ENCODE data around the gene PCNX1.
"Not testable (repeated sequence)": the region's sequence is repeated elsewhere in the genome, so short reads cannot be mapped to it uniquely, and the experiment has no call there.

PCNX1 gene

DNA sequence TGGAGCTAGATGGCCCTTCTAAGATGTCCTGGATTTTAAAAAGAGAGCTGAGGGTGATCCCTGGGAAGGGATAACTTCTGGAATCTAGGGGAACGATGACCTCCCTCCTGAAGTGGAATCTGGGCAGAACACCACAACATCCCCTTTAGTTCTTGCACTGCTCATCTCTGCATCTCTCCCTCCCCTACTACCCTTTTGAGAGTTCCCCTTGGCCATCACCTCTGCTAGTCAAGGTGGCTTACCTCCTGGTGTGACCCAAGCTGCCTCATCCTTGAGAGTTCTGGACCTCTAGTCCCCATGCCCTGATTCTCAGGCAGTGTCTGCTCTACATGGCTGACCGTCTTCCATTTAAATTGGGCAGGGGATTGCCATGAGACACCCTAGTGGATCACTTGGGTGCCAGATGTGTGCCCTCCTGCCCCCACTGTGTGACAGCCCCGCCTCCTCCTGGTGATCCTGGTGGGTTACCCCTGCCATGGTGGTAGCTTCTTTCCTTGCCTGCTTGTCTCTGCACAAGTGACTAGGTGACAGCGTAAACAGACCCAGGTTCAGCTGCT, 216.4 kb downstream of the PCNX1 start:
- no peak for DNase-seq (ENCODE audit: low read depth in 2 of 2)

DNA sequence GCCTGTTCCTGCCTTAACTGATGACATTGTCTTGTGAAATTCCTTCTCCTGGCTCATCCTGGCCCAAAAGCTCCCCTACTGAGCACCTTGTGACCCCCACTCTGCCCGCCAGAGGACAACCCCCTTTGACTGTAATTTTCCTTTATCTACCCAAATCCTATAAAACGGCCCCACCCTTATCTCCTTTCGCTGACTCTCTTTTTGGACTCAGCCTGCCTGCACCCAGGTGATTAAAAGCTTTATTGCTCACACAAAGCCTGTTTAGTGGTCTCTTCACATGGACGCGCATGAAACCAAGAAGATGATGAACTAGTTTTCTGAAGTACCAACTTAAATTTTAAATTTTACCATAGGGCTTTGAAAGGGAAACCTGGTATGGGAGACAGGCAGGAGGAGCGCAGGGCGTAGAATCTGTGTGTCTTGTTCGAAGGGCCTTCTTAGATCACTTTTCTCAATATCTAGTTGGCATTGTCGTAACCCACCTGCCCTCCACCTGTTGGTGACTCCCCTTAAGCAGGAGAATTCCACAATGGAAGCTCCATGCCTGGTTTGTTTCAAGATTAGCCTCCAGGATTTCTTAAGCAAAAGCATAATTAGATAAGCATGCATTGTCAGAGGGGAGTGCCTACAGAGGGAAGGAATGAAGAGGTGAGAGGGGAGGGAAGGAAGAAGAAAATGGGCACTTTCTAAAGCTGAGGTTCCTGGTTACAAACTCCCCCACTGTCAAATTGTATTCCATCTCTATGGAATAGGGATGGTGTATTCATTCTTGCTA, 222.6 kb downstream of the PCNX1 start:
- not testable (repeated sequence) for DNase-seq (ENCODE audit: low read depth in 2 of 2)

DNA sequence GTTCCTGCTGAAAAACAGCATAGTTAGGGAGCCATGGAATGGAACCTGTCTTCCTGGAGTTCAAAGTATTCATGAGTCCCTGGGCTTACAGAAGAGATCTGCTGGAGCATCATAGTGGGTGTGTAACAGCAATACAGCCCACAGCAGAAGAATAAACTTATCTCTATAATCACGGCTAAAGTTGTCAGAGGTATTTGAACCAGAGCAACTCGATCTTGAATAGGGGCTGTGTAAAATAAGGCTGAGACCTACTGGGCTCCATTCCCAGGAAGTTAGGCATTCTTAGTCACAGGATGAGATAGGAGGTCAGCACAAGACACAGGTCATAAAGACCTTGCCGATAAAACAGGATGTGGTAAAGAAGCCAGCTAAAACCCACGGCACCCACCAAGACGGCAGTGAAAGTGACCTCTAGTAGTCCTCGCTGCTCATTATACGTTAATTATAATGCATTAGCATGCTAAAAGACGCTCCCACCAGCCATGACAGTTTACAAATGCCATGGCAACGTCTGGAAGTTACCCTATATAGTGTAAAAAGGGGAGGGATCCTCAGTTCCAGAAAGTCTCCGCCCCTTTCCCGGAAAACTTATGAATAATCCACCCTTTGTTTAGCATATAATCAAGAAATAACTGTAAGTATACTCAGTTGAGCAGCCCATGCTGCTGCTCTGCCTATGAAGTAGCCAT, 223.4 kb downstream of the PCNX1 start:
- DNase-seq (ENCODE audit: low read depth in 2 of 2): no peak

DNA sequence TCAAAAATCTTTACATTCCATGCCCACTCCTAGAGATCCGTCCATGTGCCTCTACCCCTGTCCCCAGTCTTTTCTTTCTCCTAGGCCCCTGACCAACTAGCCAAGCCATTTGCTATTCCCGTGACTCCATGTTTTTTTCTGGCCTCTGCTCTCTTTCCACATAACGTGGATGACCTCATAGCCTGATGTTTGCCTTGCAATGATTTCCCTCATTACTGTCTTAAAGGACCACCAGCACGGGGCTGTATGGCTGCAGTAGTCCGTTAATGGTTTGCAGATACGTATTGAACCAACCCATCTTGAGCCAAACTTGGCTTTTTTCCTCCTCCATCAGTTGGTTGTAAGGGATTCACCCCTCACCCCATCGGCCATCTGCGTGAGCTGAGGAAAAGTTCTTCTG, 226.0 kb downstream of the PCNX1 start:
- no peak for DNase-seq (ENCODE audit: low read depth in 2 of 2)

DNA sequence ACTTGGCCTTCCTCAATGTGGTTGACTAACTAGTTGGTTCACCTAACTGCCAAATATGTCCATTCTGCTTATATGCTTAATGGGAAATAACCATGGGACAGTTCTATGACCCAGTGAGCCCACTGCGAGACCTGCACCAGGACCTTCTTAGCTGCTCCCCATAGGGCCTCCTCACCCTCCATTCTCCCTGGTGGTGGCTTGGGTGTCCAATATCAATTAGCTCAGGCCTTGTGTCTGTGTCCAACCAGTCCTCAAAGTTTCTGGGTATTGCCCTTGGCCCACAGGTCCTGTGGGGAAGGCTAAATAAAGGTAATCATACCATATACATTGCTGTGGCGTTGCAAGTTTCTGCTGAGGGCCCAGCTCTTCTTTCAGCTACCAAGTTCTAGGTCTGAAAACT, 228.2 kb downstream of the PCNX1 start:
- DNase-seq (ENCODE audit: low read depth in 2 of 2): no peak

DNA sequence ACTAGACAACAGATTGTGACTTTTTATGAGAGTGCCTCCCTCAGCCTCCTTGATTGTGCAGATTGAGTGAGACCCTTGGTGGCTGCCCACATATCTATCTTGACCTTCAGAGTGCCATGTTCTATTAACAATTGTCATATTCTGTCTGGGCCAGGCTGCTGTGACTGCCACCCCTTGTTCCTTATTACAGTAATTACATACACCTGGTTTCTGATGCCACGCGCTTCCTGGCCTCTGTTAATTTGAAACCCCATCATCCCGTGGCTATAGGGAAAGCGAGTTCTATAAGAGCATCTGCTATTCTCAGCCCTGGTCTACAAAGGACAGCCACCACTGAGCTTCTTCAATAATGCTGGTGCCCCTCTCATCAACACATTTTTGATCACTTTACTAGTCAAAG, 228.7 kb downstream of the PCNX1 start:
- no peak for DNase-seq (ENCODE audit: low read depth in 2 of 2)

DNA sequence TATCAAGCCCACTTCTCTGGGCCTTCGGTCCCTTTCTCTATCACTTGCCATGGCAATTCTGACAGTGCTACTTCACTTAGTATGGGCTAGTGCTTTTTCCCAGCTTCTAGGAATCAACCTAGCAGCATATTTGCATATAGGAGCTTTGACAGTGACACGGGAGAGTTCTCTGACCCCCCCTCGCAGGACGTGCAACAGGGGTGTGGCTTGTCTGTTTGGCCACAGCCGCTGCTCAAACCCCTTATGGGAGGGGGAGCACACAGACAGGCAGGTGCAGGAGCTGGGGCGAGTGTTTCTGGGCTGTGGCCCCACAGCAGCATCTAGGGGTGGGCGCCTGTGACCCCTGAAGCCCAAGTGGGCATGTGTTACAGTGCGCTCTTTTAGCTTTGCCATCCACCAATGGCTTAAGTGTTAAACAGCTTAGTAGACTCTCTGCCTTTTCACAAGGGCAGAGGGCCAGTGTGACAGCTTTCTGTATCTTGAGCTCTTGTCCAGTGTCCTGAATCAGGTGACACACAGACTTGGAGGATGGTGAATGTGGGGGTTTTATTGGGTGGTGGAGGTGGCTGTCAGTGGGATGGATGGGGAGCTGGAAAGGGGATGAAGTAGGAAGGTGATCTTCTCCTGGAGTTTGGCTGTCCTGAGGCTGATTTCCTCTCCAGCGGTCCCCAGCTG, 229.3 kb downstream of the PCNX1 start:
- DNase-seq (ENCODE audit: low read depth in 2 of 2): no peak

DNA sequence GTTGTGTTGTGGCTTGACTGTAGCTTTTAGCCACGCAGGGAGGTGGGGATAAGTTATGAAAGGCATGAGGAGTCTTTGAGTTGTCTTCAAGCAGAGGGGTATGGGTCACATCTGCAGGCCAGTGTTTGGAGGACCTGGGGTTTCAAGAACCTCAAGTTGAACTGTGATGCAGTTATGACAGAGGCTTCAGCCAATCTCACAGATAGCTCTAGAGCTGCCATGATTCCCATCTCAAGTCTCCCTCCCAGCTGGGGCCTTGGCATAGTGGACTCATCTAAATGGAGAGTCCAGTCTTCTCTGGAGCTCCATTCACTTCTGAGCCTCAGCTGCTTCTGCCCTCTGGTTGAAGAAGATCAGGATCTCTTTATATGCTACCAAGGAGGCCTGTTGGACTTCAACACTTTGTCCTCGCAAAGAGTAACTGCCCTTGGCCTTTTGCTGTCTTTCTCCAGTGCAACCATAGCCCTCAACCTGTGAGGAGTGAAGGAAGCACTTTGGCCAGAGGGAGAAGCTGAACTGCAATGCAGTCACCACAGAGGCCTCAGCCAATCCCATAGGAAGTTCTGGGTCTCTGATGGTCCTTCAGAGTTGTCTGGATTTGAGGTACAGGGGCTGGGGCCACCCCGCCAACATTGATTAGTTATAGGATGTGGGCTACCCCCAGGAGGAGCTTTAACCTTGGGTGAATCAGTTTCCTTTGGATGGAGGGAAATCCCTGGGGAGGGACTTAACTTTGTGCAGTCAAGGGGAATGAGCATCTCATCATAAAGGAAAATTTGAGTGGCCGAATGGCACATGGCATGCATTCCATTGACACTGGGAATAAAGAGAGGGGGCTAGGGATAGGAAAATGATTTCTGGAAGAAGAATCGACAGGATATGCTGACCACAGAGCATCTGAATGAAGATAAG, 230.5 kb downstream of the PCNX1 start:
- DNase-seq (ENCODE audit: low read depth in 2 of 2): no peak

DNA sequence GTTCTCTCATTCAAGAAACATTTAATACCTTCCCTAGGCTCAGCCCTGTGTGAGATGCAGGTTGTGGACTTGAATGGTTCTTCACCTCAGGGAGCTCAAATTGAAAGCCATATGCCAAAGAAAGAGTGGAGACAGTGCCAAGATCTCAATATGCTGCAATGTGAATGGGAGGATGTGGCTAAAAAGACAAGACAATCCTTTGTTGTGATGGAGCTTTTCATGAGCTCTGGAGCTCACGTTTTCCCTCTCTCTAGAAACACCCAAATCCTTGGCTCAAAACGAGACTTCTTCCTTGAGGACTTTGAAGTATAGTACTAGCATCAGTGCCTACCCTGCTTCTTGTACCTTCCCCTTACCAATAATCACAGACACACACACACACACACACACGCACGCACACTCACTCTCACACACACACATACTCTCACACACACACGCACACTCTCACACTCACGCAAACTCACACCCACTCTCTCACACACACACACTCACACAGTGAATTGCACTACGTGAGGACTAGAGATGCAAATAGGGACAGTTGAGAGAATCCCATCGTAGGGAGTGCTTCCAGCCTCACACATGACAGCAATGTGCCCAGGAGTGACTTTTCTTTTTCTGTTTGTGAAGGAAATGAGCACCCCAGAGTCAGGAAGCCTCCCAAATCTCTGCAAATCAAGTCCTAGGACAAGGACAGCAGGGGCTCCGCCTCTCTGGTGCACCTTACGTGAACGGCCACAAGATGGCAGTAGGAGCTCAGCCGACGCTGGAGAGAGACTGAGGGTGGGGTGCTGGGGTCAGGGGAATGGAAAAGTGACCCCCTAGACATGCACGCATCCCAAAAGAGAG, 231.4 kb downstream of the PCNX1 start:
- DNase-seq (ENCODE audit: low read depth in 2 of 2): peak in 1 of 2 donors; percentile 14

DNA sequence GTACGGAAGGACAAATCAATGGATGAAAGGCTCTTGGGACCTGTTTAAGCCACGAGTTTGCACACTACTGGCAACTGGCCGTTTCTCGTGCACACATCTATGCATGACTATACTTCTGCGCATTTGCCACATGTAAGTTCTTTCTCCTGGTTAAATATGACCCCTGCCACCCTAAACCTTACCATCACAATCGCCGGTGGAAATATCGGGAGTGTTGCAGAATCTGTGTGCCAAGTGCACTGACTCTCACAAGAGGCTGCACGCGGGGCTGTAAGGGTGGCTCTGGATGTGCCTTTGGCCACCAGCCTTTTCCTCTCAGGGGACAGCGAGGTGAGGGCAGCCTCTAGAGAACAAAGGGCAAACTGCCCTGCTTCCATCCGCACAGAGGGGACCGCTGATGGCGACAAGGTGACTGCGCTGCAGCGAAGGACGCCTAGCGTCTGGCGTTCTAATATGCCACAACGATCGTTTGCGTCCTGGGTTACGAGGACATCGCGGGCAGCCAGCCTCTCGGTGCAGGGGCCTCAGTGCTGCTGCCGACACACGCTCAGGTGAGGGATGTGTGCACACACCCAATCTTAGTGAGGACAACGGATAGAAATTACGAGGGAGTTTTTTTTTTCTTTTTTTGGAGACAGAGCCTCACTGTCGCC, 232.2 kb downstream of the PCNX1 start:
- no peak for DNase-seq (ENCODE audit: low read depth in 2 of 2)

DNA sequence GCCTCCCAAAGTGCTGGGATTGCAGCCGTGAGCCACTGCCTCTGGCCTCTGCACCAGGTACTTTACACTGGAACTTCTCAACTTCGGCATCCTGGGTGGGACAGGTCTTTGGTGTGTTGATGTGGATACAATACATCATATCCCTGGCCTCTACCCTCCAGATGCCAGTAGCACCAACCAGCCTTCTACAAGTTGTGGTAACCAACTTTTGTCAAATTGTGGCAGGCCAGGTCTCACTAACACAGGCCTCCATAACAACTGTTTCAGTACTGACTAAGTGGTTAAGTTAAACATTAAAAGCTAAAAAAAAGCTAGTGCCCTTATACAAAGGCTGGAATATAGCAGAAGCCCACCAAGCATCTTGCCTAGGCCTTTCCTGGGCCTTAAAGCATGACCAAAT, 232.9 kb downstream of the PCNX1 start:
- DNase-seq (ENCODE audit: low read depth in 2 of 2): no peak

DNA sequence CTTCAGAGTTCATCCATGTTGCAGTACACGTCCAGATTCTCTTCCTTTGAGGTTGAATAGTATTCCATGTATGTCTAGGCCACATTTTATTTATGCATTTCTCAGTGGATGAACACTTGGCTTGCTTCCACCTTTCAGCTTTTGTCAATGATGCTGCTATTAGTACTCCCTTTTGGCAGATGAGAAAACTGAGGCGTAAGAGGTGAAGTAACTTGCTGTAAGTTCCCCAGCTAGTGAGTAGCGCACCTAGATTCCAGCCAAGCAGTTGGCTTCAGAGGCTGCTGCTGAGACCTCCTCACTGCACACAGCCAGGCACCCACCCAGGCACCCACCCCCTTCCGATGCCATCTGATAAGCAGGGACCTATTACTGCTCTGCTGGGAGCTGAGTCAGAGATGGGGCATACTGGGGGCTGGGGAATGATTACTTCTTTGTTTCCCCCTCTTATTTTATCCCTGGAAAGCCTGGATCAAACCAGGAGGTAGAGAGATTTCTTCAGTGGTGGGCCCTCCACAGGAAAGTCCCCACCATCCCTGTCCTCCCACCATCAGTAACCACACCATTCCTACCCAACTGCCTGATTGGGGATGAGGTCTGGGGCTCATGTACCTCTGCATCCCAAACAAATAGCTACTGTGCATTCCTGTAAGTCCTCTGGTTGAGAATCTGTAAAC, 234.6 kb downstream of the PCNX1 start:
- DNase-seq (ENCODE audit: low read depth in 2 of 2): no peak

DNA sequence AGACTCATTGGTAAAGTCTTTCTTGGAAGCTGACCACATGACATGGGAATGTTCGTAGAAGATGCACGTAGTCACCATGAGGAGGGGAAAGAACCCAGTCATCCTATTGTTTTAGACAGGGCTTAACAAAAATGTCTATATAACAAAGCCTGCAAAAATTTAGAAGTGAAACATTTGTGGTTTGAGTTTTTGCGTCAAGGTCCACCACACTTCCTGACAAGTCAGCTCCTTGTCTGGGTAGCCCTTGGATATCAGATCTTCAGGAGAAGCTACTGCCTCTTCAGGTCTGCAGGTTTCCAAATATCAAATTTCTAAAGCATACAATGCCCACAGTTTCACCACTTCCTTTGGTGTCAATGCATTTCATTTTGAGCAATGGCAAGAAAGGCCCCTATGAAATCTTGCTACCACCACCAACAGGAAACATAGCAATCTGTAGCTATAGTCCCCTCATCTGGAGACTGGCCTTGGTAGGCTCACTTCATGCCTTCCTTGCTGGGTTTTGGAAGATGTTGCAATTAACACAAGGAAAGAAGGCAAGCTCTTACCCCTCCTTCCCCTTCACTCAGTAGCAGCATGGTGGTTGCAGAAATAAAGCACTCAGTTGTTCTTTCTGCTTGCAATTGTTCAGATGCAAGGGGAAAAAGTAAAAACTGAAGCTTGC, 235.2 kb downstream of the PCNX1 start:
- no peak for DNase-seq (ENCODE audit: low read depth in 2 of 2)

DNA sequence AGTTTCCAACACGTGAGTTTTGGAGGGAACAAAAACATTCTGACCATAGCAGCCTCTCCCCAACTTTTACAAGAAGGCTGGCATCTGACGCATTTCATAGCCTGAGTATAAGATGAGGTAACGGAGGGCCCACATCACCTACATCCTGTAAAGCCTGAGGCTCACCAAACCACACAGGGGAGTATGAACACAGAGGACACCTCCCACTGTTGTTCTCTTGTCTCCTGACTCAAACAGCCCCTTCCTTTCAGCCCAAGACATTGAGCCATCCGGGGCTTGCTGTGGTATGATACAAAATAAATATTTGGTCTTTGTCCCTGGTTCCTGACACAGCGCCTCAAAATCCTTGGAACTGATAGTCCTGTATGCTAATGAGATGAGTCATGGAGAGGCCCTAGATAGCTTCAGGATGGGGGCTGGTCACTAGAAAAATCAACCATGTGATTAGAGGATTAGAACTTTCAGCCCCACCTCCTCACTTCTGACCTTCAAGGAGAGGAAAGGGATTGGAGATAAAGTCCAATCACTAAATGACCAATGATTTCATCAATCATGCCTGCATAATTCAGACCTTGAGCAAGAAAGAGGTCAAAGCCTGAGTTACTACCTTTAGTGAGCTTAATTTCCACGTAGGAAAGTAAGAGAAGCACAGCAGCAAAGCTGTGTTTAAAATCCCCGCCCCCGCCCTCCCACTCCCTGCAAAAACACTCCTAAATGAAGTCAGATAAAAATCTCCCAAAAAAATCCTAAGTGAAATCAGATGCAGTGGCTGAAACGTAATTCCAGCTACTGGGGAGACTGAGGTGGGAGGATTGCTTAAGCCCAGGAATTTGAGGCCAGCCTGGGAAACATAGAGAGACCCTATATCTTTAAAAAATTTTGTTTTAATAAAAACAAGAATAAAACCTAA, 236.4 kb downstream of the PCNX1 start:
- DNase-seq (ENCODE audit: low read depth in 2 of 2): peak in 1 of 2 donors; percentile 55

DNA sequence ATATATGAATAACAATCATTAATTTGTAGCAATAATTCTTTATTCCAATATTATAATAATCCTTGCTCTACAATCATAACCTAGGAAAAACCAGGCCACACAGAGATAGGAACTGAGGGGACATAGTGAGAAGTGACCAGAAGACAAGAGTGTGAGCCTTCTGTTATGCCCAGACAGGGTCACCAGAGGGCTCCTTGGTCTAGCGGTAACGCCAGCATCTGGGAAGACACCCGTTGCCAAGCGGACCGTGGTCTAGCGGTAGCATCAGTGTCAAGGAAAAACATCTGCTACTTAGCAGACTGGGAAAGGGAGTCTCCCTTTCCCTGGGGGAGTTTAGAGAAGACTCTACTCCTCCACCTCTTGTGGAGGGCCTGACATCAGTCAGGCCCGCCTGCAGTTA, 240.1 kb downstream of the PCNX1 start:
- DNase-seq (ENCODE audit: low read depth in 2 of 2): not testable (repeated sequence)

DNA sequence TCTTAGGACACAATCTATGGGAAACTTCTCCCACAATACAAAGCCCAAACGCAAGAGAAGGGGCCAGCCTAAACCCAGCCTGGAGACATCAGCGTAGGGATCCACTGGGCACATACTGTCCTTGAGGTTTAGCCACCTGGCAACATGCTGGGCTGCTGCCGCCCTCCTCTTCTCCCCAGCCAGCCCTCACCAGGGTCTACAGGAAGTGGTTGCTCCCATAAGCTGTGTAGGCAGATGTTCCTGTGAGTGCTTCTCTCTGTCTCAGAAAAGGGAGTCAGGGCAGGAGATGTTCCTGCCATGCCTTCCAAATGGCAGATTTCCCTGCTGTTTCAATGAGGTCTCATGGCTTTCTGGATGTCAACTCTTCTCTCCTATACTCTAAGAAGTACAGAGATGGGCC, 241.4 kb downstream of the PCNX1 start:
- no peak for DNase-seq (ENCODE audit: low read depth in 2 of 2)

DNA sequence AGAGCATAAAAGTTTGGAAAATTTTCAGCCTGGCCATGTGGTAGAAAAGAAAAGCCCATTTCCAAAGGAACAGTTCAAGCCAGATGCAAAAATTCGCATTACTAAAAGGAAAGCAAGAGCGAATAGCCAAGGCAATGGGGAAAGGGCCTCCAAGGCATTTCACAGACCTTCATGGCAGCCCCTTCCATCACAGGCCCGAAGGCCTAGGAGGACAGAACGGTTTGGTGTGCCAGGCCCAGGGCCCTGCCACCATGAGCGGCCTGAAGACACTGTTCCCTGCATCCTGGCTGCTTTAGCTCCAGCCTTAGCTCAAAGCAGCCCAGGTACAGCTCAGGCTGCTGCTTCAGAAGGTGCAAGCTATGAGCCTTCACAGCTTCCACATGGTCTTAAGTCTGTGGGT, 243.5 kb downstream of the PCNX1 start:
- no peak for DNase-seq (ENCODE audit: low read depth in 2 of 2)

DNA sequence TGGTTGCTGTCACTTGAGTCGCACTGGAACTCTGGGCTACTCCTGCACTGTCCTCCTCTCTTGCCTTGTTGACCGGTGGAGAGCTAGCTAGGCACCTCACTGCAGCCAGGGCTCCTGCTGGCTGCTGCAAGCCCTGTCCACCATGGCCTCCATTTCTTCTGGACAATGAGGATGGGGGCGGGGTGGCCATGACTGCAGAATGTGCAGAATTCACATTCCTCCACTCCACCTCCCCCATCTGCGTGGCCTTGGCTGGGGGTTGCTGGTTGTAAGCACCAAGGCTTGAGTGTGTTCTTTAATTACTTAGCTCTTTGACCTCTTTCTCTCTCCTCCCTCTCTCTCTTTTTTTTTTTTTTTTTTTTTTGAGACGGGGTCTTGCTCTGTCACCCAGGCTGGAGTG, 248.5 kb downstream of the PCNX1 start:
- DNase-seq (ENCODE audit: low read depth in 2 of 2): no peak
